Fibroblast of upper back skin (primary cell): ENCODE measurements around the gene ATAD3C.
"Not testable (repeated sequence)": the region's sequence is repeated elsewhere in the genome, so short reads cannot be mapped to it uniquely, and the experiment has no call there.

ENCODE experiments used
- DNase-seq: peaks from one replicate; pipeline ENCODE4 v3.0.0-alpha.2; 2013

Gene ATAD3C

DNA sequence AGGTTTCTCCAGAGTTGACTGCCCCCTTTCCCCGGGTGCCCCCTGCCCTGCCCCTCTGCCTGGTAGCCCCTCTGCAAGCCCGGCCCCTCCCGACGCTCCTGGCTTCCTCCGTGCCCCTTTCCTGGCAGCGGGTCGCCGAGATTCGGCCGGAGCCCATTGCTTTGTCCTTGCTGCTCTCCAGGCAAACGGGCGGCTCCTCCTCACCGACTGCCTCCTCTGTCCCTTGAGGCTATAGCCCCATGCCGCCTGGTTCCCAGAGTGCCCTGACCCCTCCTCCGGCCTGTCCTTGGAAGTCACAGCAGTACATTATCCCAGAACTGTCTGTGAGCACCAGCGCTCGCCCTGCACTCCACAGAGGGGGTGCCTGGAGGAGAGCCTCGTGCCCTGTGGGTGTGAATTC lies 64.2 kb downstream of the ATAD3C start:
- DNase-seq: not testable (repeated sequence)

DNA sequence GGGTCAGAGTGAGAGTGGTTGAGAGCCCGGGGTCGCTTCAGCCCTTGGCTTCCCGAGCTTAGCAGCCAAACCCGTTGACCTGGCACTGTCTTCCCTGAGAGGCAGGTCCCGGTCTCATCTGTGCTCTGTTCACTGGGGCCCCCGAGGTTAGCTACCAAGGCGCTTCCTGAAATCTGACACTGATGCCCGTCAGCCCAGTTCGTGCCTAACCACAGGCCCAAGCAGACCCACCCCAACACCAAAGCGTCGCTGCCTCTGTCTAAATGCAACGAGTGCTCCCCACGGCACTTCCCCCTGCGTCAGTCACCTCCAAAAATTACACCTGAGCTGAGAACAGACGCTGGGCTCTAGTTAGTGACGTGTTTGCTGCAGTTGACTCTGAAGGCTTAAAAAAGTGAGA lies 64.9 kb downstream of the ATAD3C start:
- not testable (repeated sequence) for DNase-seq

- not testable (repeated sequence) for DNase-seq
Observed at GRCh38 chr1:1516923-1517322, 67.4 kb downstream of the ATAD3C start.

DNA sequence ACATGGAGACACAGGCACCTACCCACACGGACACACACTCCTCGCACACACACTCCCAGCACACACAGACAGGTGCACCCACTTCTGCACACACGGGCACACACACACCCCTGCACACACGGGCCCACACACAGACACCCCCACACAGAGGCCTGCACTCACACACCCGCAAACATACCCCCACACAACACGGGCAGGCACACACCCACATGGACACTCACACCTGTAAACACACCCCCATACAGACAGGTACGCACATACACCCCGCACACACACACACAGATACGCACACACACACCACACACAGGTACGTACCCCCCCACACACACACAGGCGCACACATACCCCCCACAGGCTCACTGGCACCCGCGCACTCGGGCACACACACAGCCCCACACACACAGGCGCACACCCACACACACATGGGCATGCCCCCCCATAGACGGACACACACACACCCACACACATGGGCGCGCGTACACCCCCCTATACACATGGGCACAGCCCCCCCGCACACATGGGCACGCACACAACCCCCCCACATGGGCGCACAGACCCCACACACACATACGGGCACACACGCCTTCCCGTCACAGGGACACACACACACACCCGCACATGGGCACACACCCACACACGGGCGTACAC lies 68.6 kb downstream of the ATAD3C start:
- no peak for DNase-seq

DNA sequence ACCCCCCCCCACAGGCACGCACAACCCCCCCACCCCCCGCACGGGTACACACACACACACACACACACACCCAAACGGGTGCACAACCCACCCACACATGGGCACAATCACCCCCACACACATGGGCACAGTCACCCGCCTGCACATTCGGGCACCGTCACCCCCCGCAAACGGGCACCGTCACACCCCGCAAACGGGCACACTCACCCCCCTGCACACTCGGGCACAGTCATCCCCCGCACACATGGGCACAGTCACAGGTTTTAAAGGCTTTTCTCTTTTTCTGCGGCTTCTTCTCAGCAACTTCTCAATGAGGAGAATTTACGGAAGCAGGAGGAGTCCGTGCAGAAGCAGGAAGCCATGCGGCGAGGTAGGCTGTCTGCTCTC lies 69.1 kb downstream of the ATAD3C start:
- not testable (repeated sequence) for DNase-seq
